ACC112 (cell line): Measurements from ENCODE around the gene RALGPS1.

Source experiments
- H2AFZ ChIP-seq: fragments of 200-600 bp; sonication (generic); one replicate; pipeline ENCODE4 v1.6.0; 2017; ENCODE audit warnings: antibody characterized with exemption, low read length; ENCODE audit not compliant: unreplicated experiment
- H3K27ac ChIP-seq: fragments of 200-600 bp; sonication (generic); 2 replicates; pipeline ENCODE4 v1.5.1; 2014; ENCODE audit warnings: low read depth, mild to moderate bottlenecking, antibody characterized with exemption, low read length, moderate library complexity
- H3K27me3 ChIP-seq: fragments of 200-600 bp; sonication (generic); 2 replicates; pipeline ENCODE4 v1.6.1; 2014; ENCODE audit warnings: mild to moderate bottlenecking, antibody characterized with exemption, low read length, moderate library complexity, mixed read lengths; ENCODE audit not compliant: insufficient read depth
- H3K36me3 ChIP-seq: fragments of 200-600 bp; sonication (generic); 2 replicates; pipeline ENCODE4 v1.6.1; 2016; ENCODE audit warnings: mild to moderate bottlenecking, antibody characterized with exemption, low read length, moderate library complexity, mixed read lengths; ENCODE audit not compliant: insufficient read depth
- H3K4me1 ChIP-seq: fragments of 200-600 bp; sonication (generic); one replicate; pipeline ENCODE4 v1.6.1; 2016; ENCODE audit warnings: low read length, mixed read lengths; ENCODE audit not compliant: insufficient read depth, unreplicated experiment, control insufficient read depth
- H3K4me3 ChIP-seq: fragments of 200-600 bp; sonication (generic); 2 replicates; pipeline ENCODE4 v1.5.1; 2014; ENCODE audit warnings: mild to moderate bottlenecking, low read depth, low read length
- H3K79me2 ChIP-seq: fragments of 200-600 bp; sonication (generic); one replicate; pipeline ENCODE4 v1.6.0; 2016; ENCODE audit warnings: low read length; ENCODE audit not compliant: control insufficient read depth, unreplicated experiment, insufficient read depth

Gene RALGPS1

DNA sequence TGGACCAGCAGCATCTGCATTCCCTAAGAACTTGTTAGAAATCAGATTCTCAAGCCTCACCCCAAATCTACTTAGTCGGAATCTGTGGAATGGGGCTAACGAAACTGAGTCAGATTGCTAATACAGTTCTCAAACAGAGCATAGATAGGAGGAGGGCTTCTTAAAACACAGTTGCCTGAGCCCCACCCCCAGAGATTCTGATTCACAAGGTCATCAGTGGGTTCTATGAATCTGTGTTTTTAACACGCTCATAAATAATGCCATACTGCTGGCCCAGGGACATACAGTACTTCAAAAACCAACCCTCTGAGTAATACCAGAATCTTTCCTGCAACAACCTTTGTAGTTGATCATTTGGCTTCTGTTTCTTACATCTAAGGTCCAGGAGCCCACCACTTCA, 317.1 kb downstream of the RALGPS1 start:
- Histone ChIP-seq H2AFZ (no peak overlapping the region), H3K27ac (no peak overlapping the region), H3K79me2 (no peaks in the 10 kb centered on the region), H3K27me3 (no peaks in the 10 kb centered on the region), H3K36me3 (no peaks in the 10 kb centered on the region), H3K4me3 (no peak overlapping the region), H3K4me1 (peaks cover 6% of the 10 kb centered on the region)

DNA sequence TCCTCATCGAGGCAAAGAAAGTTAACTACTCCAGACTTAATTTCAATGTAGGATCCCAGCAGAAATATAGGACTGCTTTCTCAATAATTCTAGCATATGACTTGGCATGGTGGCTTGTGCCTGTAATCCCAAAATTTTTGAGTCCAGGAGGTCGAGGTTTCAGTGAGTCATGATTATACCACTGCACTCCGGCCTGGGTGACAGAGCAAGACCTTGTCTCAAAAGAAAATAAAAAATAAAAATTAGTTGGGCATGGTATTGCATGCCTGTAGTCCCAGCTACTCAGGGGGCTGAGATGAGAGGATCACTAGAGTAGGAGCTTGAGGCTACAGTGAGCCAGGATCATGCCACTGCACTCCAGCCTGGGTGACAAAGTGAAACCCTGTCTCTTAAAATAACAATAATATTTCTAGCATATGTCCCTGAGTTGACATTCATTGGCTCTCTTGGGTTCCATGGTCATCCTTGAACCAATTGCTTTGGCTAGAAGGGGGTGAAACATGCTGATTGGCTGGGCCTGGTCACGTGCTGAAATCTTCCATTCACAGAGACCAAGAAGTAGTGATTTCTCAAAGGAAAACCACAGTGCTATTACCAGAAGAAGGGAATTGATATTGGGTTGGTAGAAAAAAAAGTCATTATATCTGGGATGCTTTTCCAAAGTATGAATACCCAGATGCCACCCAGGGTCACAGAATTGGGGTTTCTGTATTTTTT, 318.4 kb downstream of the RALGPS1 start:
- Histone ChIP-seq H3K27ac (no peak overlapping the region), H3K79me2 (no peaks in the 10 kb centered on the region), H3K27me3 (no peaks in the 10 kb centered on the region), H2AFZ (no peak overlapping the region), H3K4me1 (peaks cover 5% of the 10 kb centered on the region), H3K36me3 (no peaks in the 10 kb centered on the region), H3K4me3 (no peak overlapping the region)

DNA sequence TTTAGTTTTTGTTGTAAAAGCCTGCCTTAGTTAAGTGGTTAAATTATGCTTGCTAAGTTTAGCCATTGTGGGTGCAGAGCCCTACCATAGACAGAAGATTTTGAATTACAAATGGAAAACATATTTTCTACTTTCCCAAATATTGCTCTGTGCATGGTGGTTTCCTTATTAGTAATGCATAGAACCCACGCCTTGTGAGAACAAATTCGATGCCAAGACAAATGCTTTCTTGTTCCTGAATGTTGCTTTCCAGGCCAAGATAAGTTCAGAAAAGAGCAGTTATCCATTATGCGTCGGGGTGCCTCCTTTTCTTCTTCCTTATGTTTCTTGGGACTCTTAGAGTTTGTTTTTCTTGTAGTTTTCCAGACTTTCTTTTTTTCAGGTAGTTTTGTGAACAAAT, 319.0 kb downstream of the RALGPS1 start:
- Histone ChIP-seq H3K27ac (no peak overlapping the region), H2AFZ (no peak overlapping the region), H3K36me3 (no peaks in the 10 kb centered on the region), H3K4me3 (no peak overlapping the region), H3K79me2 (no peaks in the 10 kb centered on the region), H3K4me1 (peaks cover 5% of the 10 kb centered on the region), H3K27me3 (no peaks in the 10 kb centered on the region)

DNA sequence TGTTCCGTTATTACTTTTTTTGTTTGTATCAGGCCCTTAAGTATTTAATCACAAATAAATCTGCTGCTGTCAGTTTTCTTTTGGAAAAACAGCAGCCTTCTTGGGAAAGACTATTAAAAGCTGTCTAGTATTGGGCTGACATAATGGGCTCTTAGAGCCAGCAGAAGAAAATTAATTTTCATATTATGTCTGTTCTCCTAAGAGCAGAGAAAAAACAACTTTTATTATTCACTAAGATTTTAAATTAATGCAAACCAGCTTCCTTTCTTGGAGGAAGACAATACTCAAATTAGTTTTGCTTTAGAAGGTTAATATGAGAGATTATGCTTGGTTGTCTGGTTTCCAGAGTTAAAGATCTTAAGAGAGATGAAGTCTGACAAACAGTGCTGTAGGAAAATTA, 319.4 kb downstream of the RALGPS1 start:
- H3K27me3 ChIP-seq = no peaks in the 10 kb centered on the region
- no peak overlapping the region for H2AFZ ChIP-seq
- no peaks in the 10 kb centered on the region for H3K36me3 ChIP-seq
- H3K4me1 ChIP-seq = peaks cover 5% of the 10 kb centered on the region
- H3K4me3 ChIP-seq = no peak overlapping the region
- no peaks in the 10 kb centered on the region for H3K79me2 ChIP-seq
- H3K27ac ChIP-seq = no peak overlapping the region

DNA sequence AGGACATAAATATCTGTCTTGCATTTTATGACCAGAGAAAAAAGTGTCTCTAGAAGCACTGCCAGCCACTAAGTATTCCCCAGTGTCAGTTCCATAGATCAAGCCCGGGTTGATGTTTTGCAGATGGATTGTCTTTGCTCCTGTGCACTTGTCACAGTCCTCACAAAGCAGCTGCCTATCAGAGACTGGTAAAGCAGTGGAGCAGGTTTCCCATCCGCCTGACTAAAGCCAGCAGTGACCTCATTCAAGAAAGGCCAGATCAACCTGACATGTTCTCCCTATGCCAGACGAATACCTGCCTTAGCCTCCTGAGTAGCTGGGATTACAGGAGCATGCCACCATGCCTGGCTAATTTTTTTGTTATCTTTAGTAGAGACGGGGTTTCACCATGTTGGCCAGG, 323.2 kb downstream of the RALGPS1 start:
- Histone ChIP-seq H3K36me3 (no peaks in the 10 kb centered on the region), H3K79me2 (no peaks in the 10 kb centered on the region), H3K4me1 (peaks cover 5% of the 10 kb centered on the region), H3K4me3 (no peak overlapping the region), H3K27me3 (no peaks in the 10 kb centered on the region), H2AFZ (no peak overlapping the region), H3K27ac (no peak overlapping the region)

DNA sequence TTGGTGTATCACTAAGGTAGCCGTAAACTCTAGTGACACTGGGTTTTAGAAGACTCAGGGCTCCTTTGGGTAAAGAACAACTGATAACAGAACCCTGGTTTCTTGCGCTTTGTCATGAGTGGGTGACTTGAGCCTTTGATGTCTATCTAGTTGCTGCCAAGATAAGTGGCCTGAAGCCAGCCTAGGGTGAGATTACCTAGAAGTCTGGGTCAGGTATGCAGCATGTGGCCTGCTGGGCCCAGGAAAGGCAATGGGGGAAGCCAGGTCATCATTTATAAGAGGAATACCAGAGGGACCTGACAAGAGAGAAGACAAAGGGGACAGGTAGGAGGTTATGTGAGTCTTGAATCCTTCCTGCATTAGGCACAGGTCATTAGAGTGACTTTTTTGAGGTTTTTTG, 326.8 kb downstream of the RALGPS1 start:
- Histone ChIP-seq H3K79me2 (no peaks in the 10 kb centered on the region), H3K4me3 (no peak overlapping the region), H2AFZ (no peak overlapping the region), H3K36me3 (no peaks in the 10 kb centered on the region), H3K27me3 (no peaks in the 10 kb centered on the region), H3K27ac (no peak overlapping the region), H3K4me1 (no peaks in the 10 kb centered on the region)

DNA sequence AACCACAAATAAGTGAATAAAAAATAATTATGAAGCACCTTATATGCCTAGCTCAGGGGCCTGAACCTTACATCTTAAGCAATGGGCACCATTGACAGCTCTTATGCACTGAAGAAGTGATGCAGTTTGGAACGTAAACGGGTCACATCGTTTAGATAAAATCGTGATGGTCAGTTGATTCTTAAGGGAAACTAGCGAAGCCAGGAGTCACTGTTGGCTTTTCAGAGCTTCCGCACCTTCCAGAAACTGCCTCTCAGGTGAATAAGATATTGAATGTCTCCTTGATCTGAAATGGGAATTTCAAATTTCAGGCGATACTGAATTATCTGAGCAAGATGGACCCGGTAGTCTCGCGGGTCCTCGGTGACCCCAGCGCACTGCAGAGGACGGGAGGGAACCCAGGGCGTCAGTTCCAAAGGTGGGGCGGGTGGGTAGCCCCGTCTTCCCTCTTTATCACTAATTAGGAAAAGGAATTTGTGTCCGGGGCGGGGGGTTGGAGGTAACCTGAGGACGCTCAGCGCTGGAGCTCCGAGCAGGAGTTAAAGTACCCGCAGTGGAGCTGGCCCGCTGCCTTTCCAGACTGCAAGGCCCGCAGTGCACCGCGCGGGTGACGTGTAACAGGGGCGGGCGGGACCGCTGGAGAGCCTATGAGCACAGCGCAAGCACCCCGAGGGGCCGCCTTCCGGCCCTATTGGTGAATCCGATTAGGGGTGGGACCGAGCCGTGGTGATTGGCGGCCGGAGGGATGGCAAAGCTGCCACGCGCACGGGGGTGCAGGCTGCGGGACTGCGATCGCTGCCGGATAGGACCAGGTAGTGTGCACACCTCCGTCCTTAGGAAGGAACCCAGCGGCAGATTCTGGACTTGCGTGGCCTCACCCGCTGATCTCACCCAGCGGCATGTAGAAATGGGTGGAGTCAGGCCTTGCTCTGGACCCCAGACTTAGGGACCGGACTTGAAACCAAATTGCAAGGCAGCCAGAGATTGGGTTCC, 330.3 kb downstream of the RALGPS1 start:
- Histone ChIP-seq H3K27me3 (no peaks in the 10 kb centered on the region), H2AFZ (peak overlapping the region; percentile 96), H3K4me3 (peak overlapping the region; percentile 95)

DNA sequence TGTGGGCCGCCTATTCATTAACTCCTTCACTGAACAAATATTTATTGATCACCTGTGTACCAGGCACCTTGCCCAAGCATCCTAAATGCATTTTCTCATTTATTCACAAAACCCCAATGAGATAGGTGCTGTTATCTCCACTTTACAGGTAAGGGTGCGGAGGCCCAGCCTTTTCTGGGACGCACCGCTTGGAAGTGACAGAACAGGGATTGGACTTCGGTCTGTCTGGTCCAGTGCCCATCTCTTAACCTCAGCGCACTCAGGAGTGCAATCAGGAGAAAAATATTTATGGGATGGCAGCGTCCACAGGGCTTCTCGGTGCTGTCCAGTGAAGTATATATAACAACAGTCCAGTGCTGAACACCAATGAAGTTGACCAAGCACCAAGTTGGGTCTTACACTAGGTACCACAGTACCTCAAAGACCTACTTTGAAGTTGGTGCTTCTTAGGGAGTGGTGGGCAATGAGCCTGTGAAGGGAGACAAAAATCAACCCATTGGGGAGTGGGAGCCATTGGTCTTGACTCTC, 331.1 kb downstream of the RALGPS1 start:
- H3K27me3 ChIP-seq = no peaks in the 10 kb centered on the region
- no peaks in the 10 kb centered on the region for H3K79me2 ChIP-seq
- H3K4me3 ChIP-seq = peak overlapping the region; percentile 95
- no peaks in the 10 kb centered on the region for H3K36me3 ChIP-seq
- H2AFZ ChIP-seq = peak overlapping the region; percentile 96
- H3K4me1 ChIP-seq = no peaks in the 10 kb centered on the region
- no peak overlapping the region for H3K27ac ChIP-seq

More for the DNA sequence above, 330.3 kb downstream of the RALGPS1 start:
- H3K27ac ChIP-seq = no peak overlapping the region
- no peaks in the 10 kb centered on the region for H3K36me3 ChIP-seq
- H3K4me1 ChIP-seq = no peaks in the 10 kb centered on the region
- no peaks in the 10 kb centered on the region for H3K79me2 ChIP-seq

DNA sequence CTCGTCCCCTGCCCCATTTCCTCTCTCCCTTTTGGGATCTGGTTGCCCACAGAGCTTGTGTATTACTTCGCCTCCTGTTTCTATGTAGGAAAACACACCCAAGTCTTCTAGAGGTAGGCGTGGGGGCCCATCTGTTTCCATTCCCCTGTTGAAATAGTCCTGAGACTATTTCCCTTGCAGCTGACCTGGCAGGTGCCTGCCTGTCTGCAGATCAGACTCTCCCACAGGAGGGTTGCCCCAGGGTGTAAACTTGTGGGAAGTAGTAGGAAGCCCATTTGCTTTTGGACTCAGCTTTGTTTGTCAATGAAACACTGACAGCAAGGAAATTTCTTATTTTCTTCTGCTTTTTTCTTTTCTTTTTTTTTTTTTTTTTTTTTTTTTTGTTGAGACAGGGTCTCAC, 333.7 kb downstream of the RALGPS1 start:
- Histone ChIP-seq H3K79me2 (no peaks in the 10 kb centered on the region), H2AFZ (no peak overlapping the region), H3K4me1 (no peaks in the 10 kb centered on the region), H3K4me3 (no peak overlapping the region), H3K27ac (no peak overlapping the region), H3K36me3 (no peaks in the 10 kb centered on the region), H3K27me3 (no peaks in the 10 kb centered on the region)

DNA sequence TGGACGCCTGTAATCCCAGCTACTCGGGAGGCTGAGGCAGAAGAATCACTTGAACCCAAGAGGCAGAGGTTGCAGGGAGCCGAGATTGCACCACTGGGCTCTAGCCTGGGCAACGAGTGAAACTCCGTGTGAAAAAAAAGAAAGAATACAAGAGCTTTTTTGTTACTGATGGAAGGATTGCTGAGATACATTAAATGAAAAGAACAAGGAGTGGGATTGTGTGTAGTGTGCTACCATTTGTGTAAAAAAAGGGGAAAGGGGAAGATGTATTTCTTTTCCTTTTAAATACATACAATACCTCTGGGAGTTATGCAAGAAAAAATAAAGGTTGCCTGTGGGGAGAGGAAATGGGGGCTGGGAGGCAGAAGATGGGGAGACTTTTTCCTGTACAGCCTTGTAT, 335.3 kb downstream of the RALGPS1 start:
- no peak overlapping the region for H3K27ac ChIP-seq
- no peaks in the 10 kb centered on the region for H3K4me1 ChIP-seq
- no peak overlapping the region for H2AFZ ChIP-seq
- H3K27me3 ChIP-seq = no peaks in the 10 kb centered on the region
- no peaks in the 10 kb centered on the region for H3K79me2 ChIP-seq
- no peak overlapping the region for H3K4me3 ChIP-seq
- no peaks in the 10 kb centered on the region for H3K36me3 ChIP-seq
